ENCODE measurements around the gene SEMA4F. TPM values are rescaled to one million over a fixed set of nuclear protein-coding genes. Genes with fewer than 3 reads are reported as not detected.
A peak's percentile ranks its signal among the peaks of the same experiment; 100 is the strongest.

The SEMA4F gene
- polyA plus RNA-seq, 3 donors, result 5.7 to 6.5 (median 5.8) TPM

- no peak for DNase-seq (ENCODE audit: low read depth in 3 of 3, low spot score in 2 of 3)
These were observed 49.3 kb downstream of the SEMA4F start for GRCh38 chr2:74703373-74703772.

GRCh38 chr2:74704216-74704615 is 50.2 kb downstream of the SEMA4F start:
- DNase-seq (ENCODE audit: low read depth in 3 of 3, low spot score in 2 of 3), result no peak

- DNase-seq (ENCODE audit: low read depth in 3 of 3, low spot score in 2 of 3), result no peak
These were observed 52.7 kb downstream of the SEMA4F start for GRCh38 chr2:74706741-74707140.

- no peak for DNase-seq (ENCODE audit: low read depth in 3 of 3, low spot score in 2 of 3)
These were observed 53.8 kb downstream of the SEMA4F start for GRCh38 chr2:74707837-74708236.

GRCh38 chr2:74708296-74708695 is 54.2 kb downstream of the SEMA4F start:
- no peak for DNase-seq (ENCODE audit: low read depth in 3 of 3, low spot score in 2 of 3)

GRCh38 chr2:74708883-74709282 is 54.8 kb downstream of the SEMA4F start:
- no peak for DNase-seq (ENCODE audit: low read depth in 3 of 3, low spot score in 2 of 3)

- DNase-seq (ENCODE audit: low read depth in 3 of 3, low spot score in 2 of 3), result no peak
These were observed 58.4 kb downstream of the SEMA4F start for GRCh38 chr2:74712223-74713053.

- no peak for DNase-seq (ENCODE audit: low read depth in 3 of 3, low spot score in 2 of 3)
These were observed 60.6 kb downstream of the SEMA4F start for GRCh38 chr2:74714691-74715080.

- peak; percentile 52 to 83 (median 67) for DNase-seq (ENCODE audit: low read depth in 3 of 3, low spot score in 2 of 3)
These were observed 61.2 kb downstream of the SEMA4F start for GRCh38 chr2:74715081-74715791.

GRCh38 chr2:74715880-74716279 is 61.8 kb downstream of the SEMA4F start:
- no peak for DNase-seq (ENCODE audit: low read depth in 3 of 3, low spot score in 2 of 3)

GRCh38 chr2:74719066-74719465 is 65.0 kb downstream of the SEMA4F start:
- no peak for DNase-seq (ENCODE audit: low read depth in 3 of 3, low spot score in 2 of 3)

GRCh38 chr2:74721316-74721715 is 67.3 kb downstream of the SEMA4F start:
- no peak for DNase-seq (ENCODE audit: low read depth in 3 of 3, low spot score in 2 of 3)

- no peak for DNase-seq (ENCODE audit: low read depth in 3 of 3, low spot score in 2 of 3)
These were observed 70.4 kb downstream of the SEMA4F start for GRCh38 chr2:74724496-74724895.

- DNase-seq (ENCODE audit: low read depth in 3 of 3, low spot score in 2 of 3), result no peak
These were observed 71.2 kb downstream of the SEMA4F start for GRCh38 chr2:74725287-74725686.

GRCh38 chr2:74728842-74729241 is 74.8 kb downstream of the SEMA4F start:
- no peak for DNase-seq (ENCODE audit: low read depth in 3 of 3, low spot score in 2 of 3)

GRCh38 chr2:74730530-74730929 is 76.5 kb downstream of the SEMA4F start:
- DNase-seq (ENCODE audit: low read depth in 3 of 3, low spot score in 2 of 3), result no peak

Other genes starting within 250 kb of the SEMA4F start
- 1 to 10 TPM; 4.4 to 6.6 (median 5.7) TPM for gene C2orf81, start 232.6 kb upstream of the SEMA4F start, polyA plus RNA-seq (ENCODE audit: insufficient read length in 3 of 3)
- 10 to 100 TPM; 35.9 to 40.2 (median 36.5) TPM for gene WDR54, start 232.5 kb upstream of the SEMA4F start, polyA plus RNA-seq (ENCODE audit: insufficient read length in 3 of 3)
- 10 to 100 TPM; 55.3 to 59.0 (median 55.9) TPM for gene RTKN, start 212.3 kb upstream of the SEMA4F start, polyA plus RNA-seq (ENCODE audit: insufficient read length in 3 of 3)
- gene INO80B, start 199.2 kb upstream of the SEMA4F start, polyA plus RNA-seq (ENCODE audit: insufficient read length in 3 of 3), result 10 to 100 TPM; 14.6 to 29.6 (median 24.2) TPM
- gene WBP1, start 195.8 kb upstream of the SEMA4F start, polyA plus RNA-seq (ENCODE audit: insufficient read length in 3 of 3), result 100 to 1,000 TPM in 1 of 3 donors, 10 to 100 TPM in 2; 90.1 to 101 (median 96.6) TPM
- 10 to 100 TPM; 43.6 to 56.1 (median 47.2) TPM for gene MOGS, start 188.9 kb upstream of the SEMA4F start, polyA plus RNA-seq (ENCODE audit: insufficient read length in 3 of 3)
- gene MRPL53, start 181.6 kb upstream of the SEMA4F start, polyA plus RNA-seq (ENCODE audit: insufficient read length in 3 of 3), result 10 to 100 TPM; 37.1 to 43.6 (median 38.9) TPM
- gene CCDC142, start 171.2 kb upstream of the SEMA4F start, polyA plus RNA-seq (ENCODE audit: insufficient read length in 3 of 3), result 10 to 100 TPM in 2 of 3 donors, 1 to 10 TPM in 1; 7.7 to 10.6 (median 10.1) TPM
- gene TTC31, start 171.2 kb upstream of the SEMA4F start, polyA plus RNA-seq (ENCODE audit: insufficient read length in 3 of 3), result 10 to 100 TPM; 24.4 to 26.6 (median 24.9) TPM
- 1 to 10 TPM; 1.4 to 3.5 (median 1.7) TPM for gene LBX2, start 154.6 kb upstream of the SEMA4F start, polyA plus RNA-seq (ENCODE audit: insufficient read length in 3 of 3)
- 10 to 100 TPM; 27.6 to 27.8 (median 27.6) TPM for gene PCGF1, start 146.6 kb upstream of the SEMA4F start, polyA plus RNA-seq (ENCODE audit: insufficient read length in 3 of 3)
- under 1 TPM in 1 of 3 donors, not detected in 2; 0.06 TPM for gene TLX2, start 139.8 kb upstream of the SEMA4F start, polyA plus RNA-seq (ENCODE audit: insufficient read length in 3 of 3)
- under 1 TPM; 0.08 to 0.18 (median 0.12) TPM for gene DQX1, start 128.0 kb upstream of the SEMA4F start, polyA plus RNA-seq (ENCODE audit: insufficient read length in 3 of 3)
- gene AUP1, start 124.5 kb upstream of the SEMA4F start, polyA plus RNA-seq (ENCODE audit: insufficient read length in 3 of 3), result 10 to 100 TPM; 92.5 to 99.8 (median 97.0) TPM
- gene HTRA2, start 124.3 kb upstream of the SEMA4F start, polyA plus RNA-seq (ENCODE audit: insufficient read length in 3 of 3), result 10 to 100 TPM; 32.3 to 35.8 (median 33.1) TPM
- gene LOXL3, start 100.3 kb upstream of the SEMA4F start, polyA plus RNA-seq (ENCODE audit: insufficient read length in 3 of 3), result 1 to 10 TPM; 9.2 to 9.9 (median 9.8) TPM
- gene DOK1, start 99.5 kb upstream of the SEMA4F start, polyA plus RNA-seq (ENCODE audit: insufficient read length in 3 of 3), result 1 to 10 TPM; 8.0 to 9.8 (median 8.6) TPM
- gene M1AP, start 5.9 kb upstream of the SEMA4F start, polyA plus RNA-seq (ENCODE audit: insufficient read length in 3 of 3), result under 1 TPM; 0.57 to 0.72 (median 0.71) TPM
- gene HK2, start 179.9 kb downstream of the SEMA4F start, polyA plus RNA-seq (ENCODE audit: insufficient read length in 3 of 3), result 10 to 100 TPM; 10.1 to 11.6 (median 10.6) TPM

Measured in right renal cortex interstitium (tissue), 3 donors.